Endothelial cell of umbilical vein (primary cell): Measurements from ENCODE around the gene COQ3. TPM values are rescaled to one million over a fixed set of nuclear protein-coding genes. Genes with fewer than 3 reads are reported as not detected.

Experiments used
- BruUV-seq: library from RNA; stranded (reverse); fragments of 400-500 nt; replicated peaks from 2 replicates; lab custom pipeline; 2021; lab: Mats Ljungman, UMichigan
- CTCF ChIA-PET: fragments of 300-600, 350-600 bp; sonication (Branson Sonifier 250); formaldehyde crosslinking; loops from one replicate; lab custom pipeline; 2021; ENCODE audit warnings: antibody characterized with exemption, inconsistent platforms; lab: Charles Lee
- POLR2A ChIA-PET: fragments of 300-600, 350-600 bp; sonication (Branson Sonifier 250); formaldehyde crosslinking; loops from one replicate; lab custom pipeline; 2021; ENCODE audit warnings: antibody characterized with exemption, inconsistent platforms; lab: Charles Lee
- DNase-seq: peaks from one replicate; pipeline ENCODE4 v3.0.0-alpha.2; 2011; ENCODE audit warnings: low read depth, low spot score
- FAIRE-seq: peaks from 2 replicates; lab custom pipeline; 2011; peaks lifted over from hg19 to GRCh38; lab: Jason Lieb, UNC
- H2AFZ ChIP-seq: 2 replicates; pipeline ENCODE4 v1.6.0; 2012; ENCODE audit warnings: low read depth, low read length, control low read depth, inconsistent platforms
- H3K27ac ChIP-seq: 2 replicates; pipeline ENCODE4 v1.5.1; 2011; ENCODE audit warnings: low read depth, mild to moderate bottlenecking, control low read depth, low read length, moderate library complexity; ENCODE audit not compliant: insufficient read depth
- H3K27me3 ChIP-seq, 2 experiments: 2 replicates each; pipeline versions ENCODE4 v1.6.0 to v1.6.1; 2011; ENCODE audit warnings: low read length in 2 of 2, mixed read lengths in 1 of 2; ENCODE audit not compliant: control insufficient read depth in 2 of 2, insufficient read depth in 2 of 2
- H3K36me3 ChIP-seq, 2 experiments: 2 replicates in 1 of 2; 3 replicates in 1 of 2; pipeline ENCODE4 v1.5.1; 2011; ENCODE audit warnings: low read length in 2 of 2, mild to moderate bottlenecking in 1 of 2, moderate library complexity in 1 of 2; ENCODE audit not compliant: control insufficient read depth in 2 of 2, insufficient read depth in 2 of 2; ENCODE audit errors: extremely low read depth in 1 of 2
- H3K4me1 ChIP-seq: 3 replicates; pipeline ENCODE4 v1.5.1; 2011; ENCODE audit warnings: mild to moderate bottlenecking, low read length; ENCODE audit not compliant: control insufficient read depth, insufficient read depth; ENCODE audit errors: extremely low read depth
- H3K4me2 ChIP-seq: 2 replicates; pipeline ENCODE4 v1.6.1; 2011; ENCODE audit warnings: low read length, control low read depth, mixed read lengths; ENCODE audit not compliant: insufficient read depth
- H3K4me3 ChIP-seq, 3 experiments: fragments of 200-600 bp in 1 of 3; sonication (generic), shearing (Covaris generic) in 1 of 3; replicated peaks in 1 of 3; 2 replicates each; pipeline ENCODE4 v1.5.1; 2011 to 2016; ENCODE audit warnings: control low read depth in 3 of 3, low read length in 3 of 3, mild to moderate bottlenecking in 2 of 3, inconsistent platforms in 1 of 3, low read depth in 1 of 3, moderate library complexity in 1 of 3; ENCODE audit not compliant: insufficient read depth in 1 of 3
- H3K79me2 ChIP-seq: 2 replicates; pipeline ENCODE4 v1.6.0; 2012; ENCODE audit warnings: low read length, inconsistent platforms; ENCODE audit not compliant: control insufficient read depth, insufficient read depth
- H3K9ac ChIP-seq: replicated peaks from 2 replicates; pipeline ENCODE3; 2011; ENCODE audit warnings: low read length, control low read depth; ENCODE audit not compliant: insufficient read depth; ENCODE audit errors: extremely low read depth
- H3K9me1 ChIP-seq: replicated peaks from 3 replicates; pipeline ENCODE4 v1.6.0; 2011; ENCODE audit warnings: mild to moderate bottlenecking, low read length; ENCODE audit not compliant: control insufficient read depth, insufficient read depth; ENCODE audit errors: extremely low read depth
- H3K9me3 ChIP-seq: replicated peaks from 2 replicates; pipeline ENCODE4 v1.5.1; 2012; ENCODE audit warnings: low read length, inconsistent platforms; ENCODE audit not compliant: control insufficient read depth, insufficient read depth
- H4K20me1 ChIP-seq: replicated peaks from 2 replicates; pipeline ENCODE3; 2011; ENCODE audit warnings: mild to moderate bottlenecking, low read length; ENCODE audit not compliant: control insufficient read depth, insufficient read depth; ENCODE audit errors: extremely low read depth
- CTCF ChIP-seq, 2 donors: IDR thresholded peaks; 1 replicate in 1 of 2; 2 replicates in 1 of 2; pipeline ENCODE4 v1.5.1; 2011; ENCODE audit warnings: low read length in 2 of 2, mild to moderate bottlenecking in 2 of 2, moderate library complexity in 2 of 2, control low read depth in 1 of 2, inconsistent platforms in 1 of 2, low read depth in 1 of 2; ENCODE audit not compliant: insufficient read depth in 1 of 2; ENCODE audit errors: extremely low read depth in 1 of 2
- EZH2 ChIP-seq: IDR thresholded peaks from 2 replicates; pipeline ENCODE4 v1.6.1; 2012; ENCODE audit warnings: borderline replicate concordance, low read depth, mild to moderate bottlenecking, moderate library complexity, low read length, inconsistent platforms; ENCODE audit not compliant: severe bottlenecking
- FOS ChIP-seq: IDR thresholded peaks from 2 replicates; pipeline ENCODE4 v1.6.1; 2011; ENCODE audit warnings: mild to moderate bottlenecking, low read length, moderate library complexity, borderline replicate concordance; ENCODE audit not compliant: insufficient read depth
- GATA2 ChIP-seq: IDR thresholded peaks from 2 replicates; pipeline ENCODE4 v1.7.0; 2011; ENCODE audit warnings: low read depth, mild to moderate bottlenecking, moderate library complexity, mixed read lengths, low read length; ENCODE audit not compliant: insufficient read length, insufficient read depth
- JUN ChIP-seq: IDR thresholded peaks from 2 replicates; pipeline ENCODE4 v1.6.1; 2011; ENCODE audit warnings: borderline replicate concordance, low read depth; ENCODE audit not compliant: insufficient read length, insufficient read depth
- MAX ChIP-seq: IDR thresholded peaks from 2 replicates; pipeline ENCODE4 v1.6.1; 2011; ENCODE audit not compliant: insufficient read depth, insufficient read length
- MYC ChIP-seq: IDR thresholded peaks from one replicate; pipeline ENCODE4 v1.6.1; 2011; ENCODE audit warnings: mild to moderate bottlenecking, low read depth, low read length
- POLR2A ChIP-seq: IDR thresholded peaks from 2 replicates; pipeline ENCODE4 v1.6.1; 2012; ENCODE audit warnings: low read depth, mild to moderate bottlenecking, control low read depth, low read length
- POLR2AphosphoS5 ChIP-seq: IDR thresholded peaks from 2 replicates; pipeline ENCODE4 v1.6.1; 2012; ENCODE audit warnings: low read depth, mild to moderate bottlenecking, control low read depth, low read length, moderate library complexity; ENCODE audit not compliant: insufficient read depth
- dilution Hi-C: fragments of 300-500 bp; cut with MboI; formaldehyde crosslinking; loops from one replicate; pipeline ENCODE4 v1.15.0; 2019; ENCODE audit warnings: low sequenced_read_pairs; ENCODE audit not compliant: extremely low pct_ligation_motif_present
- intact Hi-C: fragments of 100-400 bp; cut with micrococcal nuclease; formaldehyde crosslinking; loops from one replicate; pipeline ENCODE4 v1.10.0; 2022
- polyA plus RNA-seq, 4 experiments: library from polyadenylated mRNA; depleted of rRNA in 3 of 4; stranded (reverse) in 3 of 4; unstranded in 1 of 4; fragments of >200 nt; gene quantifications; 2 replicates each; pipeline versions ENCODE4 v1.2.1 to v1.2.3, GENCODE V29; 2011 to 2012; ENCODE audit warnings: missing spikeins in 1 of 4
- total RNA-seq: library from RNA; stranded (reverse); gene quantifications from 2 replicates; pipeline ENCODE4 v1.2.3, GENCODE V29; 2021

COQ3 gene
- total and polyA plus RNA-seq, 2 donors (not counting 3 experiments of a cell fraction or from before 2014, with no cell fraction given), result 4.0 to 7.5 TPM

- BruUV-seq, result no TSS peak
- POLR2A ChIA-PET, result interaction anchor here (0.6 to 1.4 kb wide), 2 partner anchors 13 to 60 kb away, joined by 3 to 4 read pairs; no protein-coding TSS in a partner anchor
- no peak overlapping the region for H3K27ac ChIP-seq
- no peak overlapping the region for H3K4me3 ChIP-seq
- intact Hi-C loops, result no loop called here
- DNase-seq (no peak), FAIRE-seq (no peak)
- H3K9ac ChIP-seq, result no peak overlapping the region
- no peak overlapping the region for H2AFZ ChIP-seq
- peaks cover 60% of the 10 kb centered on the region for H3K79me2 ChIP-seq
- H3K4me1 ChIP-seq, result no peaks in the 10 kb centered on the region
- no peak for TF ChIP-seq FOS
- no peak for TF ChIP-seq POLR2AphosphoS5
- no peak for TF ChIP-seq EZH2
- TF ChIP-seq JUN, result no peak
- TF ChIP-seq MAX, result no peak
- TF ChIP-seq MYC, result no peak
- TF ChIP-seq GATA2, result no peak
- no peak for TF ChIP-seq POLR2A
- no peak for TF ChIP-seq CTCF (IDR thresholded peaks at IDR 0.05; ENCODE audit: extremely low read depth in 1 of 2, insufficient read depth in 1 of 2, low read depth in 1 of 2, low read length in 2 of 2)
- no peaks in the 10 kb centered on the region for H3K9me1 ChIP-seq
- dilution Hi-C loops, result no loop called here
- no peaks in the 10 kb centered on the region for H3K9me3 ChIP-seq
- no peak overlapping the region for H3K4me2 ChIP-seq
- H4K20me1 ChIP-seq, result peaks cover 12% of the 10 kb centered on the region
- H3K36me3 ChIP-seq, result peaks cover 4 to 24% of the 10 kb centered on the region in 2 experiments
- CTCF ChIA-PET, result no interaction called here
- H3K27me3 ChIP-seq, result no peaks in the 10 kb centered on the region
Measured at GRCh38 chr6:99412065-99412464, 18.1 kb upstream of the COQ3 start.
